ENCODE measurements around the gene MEF2C. TPM values are rescaled to one million over a fixed set of nuclear protein-coding genes. Genes with fewer than 3 reads are reported as not detected.

The MEF2C gene
- total and polyA plus RNA-seq, 4 donors, result 2.8 to 15.9 (median 10.1) TPM

DNA sequence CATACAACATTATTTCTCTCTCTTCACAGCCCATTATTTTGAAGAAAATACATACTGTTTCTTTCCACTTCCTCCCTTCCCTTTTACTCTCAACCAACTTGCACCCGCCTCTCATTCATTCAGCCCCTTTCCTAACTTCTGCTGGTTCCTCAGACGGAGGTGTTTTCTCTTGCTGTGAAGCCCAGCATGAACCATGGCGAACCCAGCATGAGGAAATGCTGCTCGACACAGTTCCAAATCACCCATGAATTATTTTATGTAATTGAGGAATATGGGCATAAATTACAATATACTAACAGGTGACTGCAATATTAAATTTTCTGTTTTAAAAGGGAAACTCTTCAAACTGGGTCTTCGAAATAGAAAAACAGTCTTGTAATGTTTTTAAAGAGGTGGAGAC lies 124.8 kb downstream of the MEF2C start:
- H3K4me1 ChIP-seq (ENCODE audit: control insufficient read depth in 4 of 4, insufficient read depth in 4 of 4, low read length in 3 of 4), result no peaks in the 10 kb centered on the region
- WGBS, result 71% methylated on average over 5 of the region's 5 CpGs
- no peaks in the 10 kb centered on the region for H3K27me3 ChIP-seq (ENCODE audit: control insufficient read depth in 4 of 4, insufficient read depth in 4 of 4, low read length in 3 of 4)
- no peak overlapping the region for H3K9ac ChIP-seq (ENCODE audit: low read depth in 1 of 2, low read length in 2 of 2)
- H3K36me3 ChIP-seq (ENCODE audit: control insufficient read depth in 4 of 4, insufficient read depth in 3 of 4, low read depth in 1 of 4, low read length in 3 of 4), result no peaks in the 10 kb centered on the region
- no peak for DNase-seq (ENCODE audit: low spot score)
- TF ChIP-seq CTCF (IDR thresholded peaks at IDR 0.05; ENCODE audit: low read depth, low read length, missing input control) (no peak), MAX (IDR thresholded peaks at IDR 0.05) (no peak), RAD21 (IDR thresholded peaks at IDR 0.05) (no peak), TAF1 (conservative IDR thresholded peaks at IDR 0.05) (no peak), GABPA (IDR thresholded peaks at IDR 0.05 in 1 of 2, conservative IDR thresholded peaks at IDR 0.05 in 1 of 2) (no peak), HNF4G (IDR thresholded peaks at IDR 0.05) (no peak), RXRA (IDR thresholded peaks at IDR 0.05) (no peak), NR2F2 (IDR thresholded peaks at IDR 0.05) (no peak), FOXA2 (IDR thresholded peaks at IDR 0.05) (no peak), SP1 (IDR thresholded peaks at IDR 0.05) (no peak), YY1 (IDR thresholded peaks at IDR 0.05) (no peak), JUND (IDR thresholded peaks at IDR 0.05) (no peak), HNF4A (conservative IDR thresholded peaks at IDR 0.05) (no peak), FOXA1 (IDR thresholded peaks at IDR 0.05) (no peak), EGR1 (IDR thresholded peaks at IDR 0.05; ENCODE audit: low read depth in 2 of 2) (no peak)
- TF ChIP-seq, protein P1, sequence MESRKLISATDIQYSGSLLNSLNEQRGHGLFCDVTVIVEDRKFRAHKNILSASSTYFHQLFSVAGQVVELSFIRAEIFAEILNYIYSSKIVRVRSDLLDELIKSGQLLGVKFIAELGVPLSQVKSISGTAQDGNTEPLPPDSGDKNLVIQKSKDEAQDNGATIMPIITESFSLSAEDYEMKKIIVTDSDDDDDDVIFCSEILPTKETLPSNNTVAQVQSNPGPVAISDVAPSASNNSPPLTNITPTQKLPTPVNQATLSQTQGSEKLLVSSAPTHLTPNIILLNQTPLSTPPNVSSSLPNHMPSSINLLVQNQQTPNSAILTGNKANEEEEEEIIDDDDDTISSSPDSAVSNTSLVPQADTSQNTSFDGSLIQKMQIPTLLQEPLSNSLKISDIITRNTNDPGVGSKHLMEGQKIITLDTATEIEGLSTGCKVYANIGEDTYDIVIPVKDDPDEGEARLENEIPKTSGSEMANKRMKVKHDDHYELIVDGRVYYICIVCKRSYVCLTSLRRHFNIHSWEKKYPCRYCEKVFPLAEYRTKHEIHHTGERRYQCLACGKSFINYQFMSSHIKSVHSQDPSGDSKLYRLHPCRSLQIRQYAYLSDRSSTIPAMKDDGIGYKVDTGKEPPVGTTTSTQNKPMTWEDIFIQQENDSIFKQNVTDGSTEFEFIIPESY (IDR thresholded peaks at IDR 0.05), result no peak
- TF ChIP-seq, protein P2, sequence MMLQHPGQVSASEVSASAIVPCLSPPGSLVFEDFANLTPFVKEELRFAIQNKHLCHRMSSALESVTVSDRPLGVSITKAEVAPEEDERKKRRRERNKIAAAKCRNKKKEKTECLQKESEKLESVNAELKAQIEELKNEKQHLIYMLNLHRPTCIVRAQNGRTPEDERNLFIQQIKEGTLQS (IDR thresholded peaks at IDR 0.05), result no peak
- TF ChIP-seq, protein P3, sequence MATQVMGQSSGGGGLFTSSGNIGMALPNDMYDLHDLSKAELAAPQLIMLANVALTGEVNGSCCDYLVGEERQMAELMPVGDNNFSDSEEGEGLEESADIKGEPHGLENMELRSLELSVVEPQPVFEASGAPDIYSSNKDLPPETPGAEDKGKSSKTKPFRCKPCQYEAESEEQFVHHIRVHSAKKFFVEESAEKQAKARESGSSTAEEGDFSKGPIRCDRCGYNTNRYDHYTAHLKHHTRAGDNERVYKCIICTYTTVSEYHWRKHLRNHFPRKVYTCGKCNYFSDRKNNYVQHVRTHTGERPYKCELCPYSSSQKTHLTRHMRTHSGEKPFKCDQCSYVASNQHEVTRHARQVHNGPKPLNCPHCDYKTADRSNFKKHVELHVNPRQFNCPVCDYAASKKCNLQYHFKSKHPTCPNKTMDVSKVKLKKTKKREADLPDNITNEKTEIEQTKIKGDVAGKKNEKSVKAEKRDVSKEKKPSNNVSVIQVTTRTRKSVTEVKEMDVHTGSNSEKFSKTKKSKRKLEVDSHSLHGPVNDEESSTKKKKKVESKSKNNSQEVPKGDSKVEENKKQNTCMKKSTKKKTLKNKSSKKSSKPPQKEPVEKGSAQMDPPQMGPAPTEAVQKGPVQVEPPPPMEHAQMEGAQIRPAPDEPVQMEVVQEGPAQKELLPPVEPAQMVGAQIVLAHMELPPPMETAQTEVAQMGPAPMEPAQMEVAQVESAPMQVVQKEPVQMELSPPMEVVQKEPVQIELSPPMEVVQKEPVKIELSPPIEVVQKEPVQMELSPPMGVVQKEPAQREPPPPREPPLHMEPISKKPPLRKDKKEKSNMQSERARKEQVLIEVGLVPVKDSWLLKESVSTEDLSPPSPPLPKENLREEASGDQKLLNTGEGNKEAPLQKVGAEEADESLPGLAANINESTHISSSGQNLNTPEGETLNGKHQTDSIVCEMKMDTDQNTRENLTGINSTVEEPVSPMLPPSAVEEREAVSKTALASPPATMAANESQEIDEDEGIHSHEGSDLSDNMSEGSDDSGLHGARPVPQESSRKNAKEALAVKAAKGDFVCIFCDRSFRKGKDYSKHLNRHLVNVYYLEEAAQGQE (IDR thresholded peaks at IDR 0.05), result no peak
- no peak overlapping the region for H3K4me3 ChIP-seq (ENCODE audit: low read depth in 1 of 3, low read length in 3 of 3)
- H3K9me3 ChIP-seq (ENCODE audit: control insufficient read depth in 4 of 4, low read length in 3 of 4), result no peaks in the 10 kb centered on the region
- H3K27ac ChIP-seq (ENCODE audit: low read depth in 1 of 2, low read length in 2 of 2), result no peak overlapping the region
